Gastrocnemius medialis (tissue), 4 donors: ENCODE measurements around the gene DPP8.

Experiments
- CTCF ChIP-seq, 5 experiments: fragments of 450-650 bp in 3 of 5; fragments of 200-600 bp in 2 of 5; sonication (generic) in 2 of 5; IDR thresholded peaks in 4 of 5; conservative IDR thresholded peaks in 1 of 5; 1 replicate in 4 of 5; 2 replicates in 1 of 5; pipeline ENCODE4 v1.5.1; 2016 to 2019; ENCODE audit warnings: antibody characterized with exemption in 5 of 5, mild to moderate bottlenecking in 3 of 5, moderate library complexity in 3 of 5
- POLR2A ChIP-seq, 2 donors: fragments of 450-650 bp; IDR thresholded peaks; one replicate each; pipeline ENCODE4 v1.6.1; 2017; ENCODE audit warnings: antibody characterized with exemption in 2 of 2, mild to moderate bottlenecking in 2 of 2, moderate library complexity in 2 of 2

- no peak for TF ChIP-seq CTCF (IDR thresholded peaks at IDR 0.05 in 4 of 5, conservative IDR thresholded peaks at IDR 0.05 in 1 of 5)
- TF ChIP-seq POLR2A (IDR thresholded peaks at IDR 0.05) = no peak
Measured at GRCh38 chr15:65509321-65509720, 8.2 kb downstream of the DPP8 start.
